ENCODE measurements around the gene TMCC1. TPM values are rescaled to one million over a fixed set of nuclear protein-coding genes. Genes with fewer than 3 reads are reported as not detected.

Gene TMCC1
- total and polyA plus RNA-seq, 10 of the 15 experiments (the other 5 are each of a cell fraction or from before 2014, with no cell fraction given): 2.3 to 21.1 (median 8.4) TPM

GRCh38 chr3:129831503-129831902 is 62.0 kb downstream of the TMCC1 start:
- FAIRE-seq (no peak), DNase-seq (ENCODE audit: low read depth, low spot score) (no peak), ATAC-seq (no peak)
- intact Hi-C loops (cut with micrococcal nuclease; ENCODE audit: unreplicated experiment): no loop called here
- H3K27ac ChIP-seq (ENCODE audit: control insufficient read depth, insufficient read depth): no peak overlapping the region
- no peak overlapping the region for H2AFZ ChIP-seq (ENCODE audit: control insufficient read depth, low read depth, low read length)
- no peak overlapping the region for H3K4me2 ChIP-seq (ENCODE audit: control insufficient read depth, insufficient read depth)
- H3K4me3 ChIP-seq: no peak overlapping the region
- H3K9ac ChIP-seq (ENCODE audit: control insufficient read depth, insufficient read depth, low read length): no peak overlapping the region
- no peaks in the 10 kb centered on the region for H3K27me3 ChIP-seq (replicated peaks in 1 of 2; ENCODE audit: control insufficient read depth in 2 of 2, insufficient read depth in 2 of 2, low read length in 1 of 2)
- RAD21 ChIA-PET (ENCODE audit: unreplicated experiment): interaction anchor here (1.6 kb wide), 1 partner anchor 341 kb away, joined by 9 read pairs; no protein-coding TSS in a partner anchor
- in situ Hi-C loops (cut with MboI): loop anchor here (5.0 kb wide), 1 partner anchor 339 kb away; no protein-coding TSS in a partner anchor
- BruUV-seq (replicated peaks): no TSS peak
- CTCF ChIA-PET: interaction anchor here (0.9 to 12.0 kb wide), 7 partner anchors 12 to 341 kb away, joined by 3 to 151 read pairs (median 8); no protein-coding TSS in a partner anchor
- TF ChIP-seq NR2F1 (conservative IDR thresholded peaks at IDR 0.05) (no peak), ZNF207 (IDR thresholded peaks at IDR 0.05; ENCODE audit: borderline replicate concordance) (no peak), ZBED1 (IDR thresholded peaks at IDR 0.05; ENCODE audit: borderline replicate concordance) (no peak)
- TF ChIP-seq, protein P1, sequence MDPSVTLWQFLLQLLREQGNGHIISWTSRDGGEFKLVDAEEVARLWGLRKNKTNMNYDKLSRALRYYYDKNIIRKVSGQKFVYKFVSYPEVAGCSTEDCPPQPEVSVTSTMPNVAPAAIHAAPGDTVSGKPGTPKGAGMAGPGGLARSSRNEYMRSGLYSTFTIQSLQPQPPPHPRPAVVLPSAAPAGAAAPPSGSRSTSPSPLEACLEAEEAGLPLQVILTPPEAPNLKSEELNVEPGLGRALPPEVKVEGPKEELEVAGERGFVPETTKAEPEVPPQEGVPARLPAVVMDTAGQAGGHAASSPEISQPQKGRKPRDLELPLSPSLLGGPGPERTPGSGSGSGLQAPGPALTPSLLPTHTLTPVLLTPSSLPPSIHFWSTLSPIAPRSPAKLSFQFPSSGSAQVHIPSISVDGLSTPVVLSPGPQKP (IDR thresholded peaks at IDR 0.05; ENCODE audit: low read depth, low read length): no peak
- SMC1A ChIA-PET (ENCODE audit: uncharacterized antibody, unreplicated experiment): interaction anchor here (0.7 to 9.7 kb wide), 7 partner anchors 61 to 376 kb away, joined by 3 to 83 read pairs (median 5); no protein-coding TSS in a partner anchor
- H3K9me3 ChIP-seq (replicated peaks; ENCODE audit: control insufficient read depth, insufficient read depth, low read length): no peaks in the 10 kb centered on the region
- POLR2A ChIA-PET: interaction anchor here (0.6 kb wide), 1 partner anchor 15 kb away, joined by 3 read pairs; no protein-coding TSS in a partner anchor
- 92% methylated on average over 1 of the region's 1 CpG for WGBS (ENCODE audit: insufficient coverage, insufficient replicate concordance, low lambda C conversion rate, missing lambda C conversion rate)
- 0 out of 2 replicates have a peak, but pooled peaks cover 8% of the 10 kb centered on the region for H3K4me1 ChIP-seq (ENCODE audit: control insufficient read depth, insufficient read depth, low read length)
- no peaks in the 10 kb centered on the region for H3K79me2 ChIP-seq (ENCODE audit: control insufficient read depth, insufficient read depth, low read length)
- no peaks in the 10 kb centered on the region for H3K36me3 ChIP-seq (ENCODE audit: control insufficient read depth in 2 of 2, insufficient read depth in 2 of 2, low read length in 1 of 2)
- H4K20me1 ChIP-seq (ENCODE audit: control insufficient read depth, insufficient read depth): no peaks in the 10 kb centered on the region

GRCh38 chr3:129829640-129830039 is 63.9 kb downstream of the TMCC1 start:
- intact Hi-C loops (cut with micrococcal nuclease; ENCODE audit: unreplicated experiment): loop anchor here (1.0 to 5.0 kb wide), 5 partner anchors 63 to 447 kb away; partner anchors contain the start of gene TMCC1
- H3K9ac ChIP-seq (ENCODE audit: control insufficient read depth, insufficient read depth, low read length): no peak overlapping the region
- H3K36me3 ChIP-seq (ENCODE audit: control insufficient read depth in 2 of 2, insufficient read depth in 2 of 2, low read length in 1 of 2): no peaks in the 10 kb centered on the region
- in situ Hi-C loops (cut with MboI): loop anchor here (5.0 kb wide), 1 partner anchor 337 kb away; no protein-coding TSS in a partner anchor
- H3K79me2 ChIP-seq (ENCODE audit: control insufficient read depth, insufficient read depth, low read length): no peaks in the 10 kb centered on the region
- ChIA-PET CTCF (interaction anchor here (1.0 to 12.0 kb wide), 15 partner anchors 8 to 446 kb away, joined by 3 to 151 read pairs (median 4); no protein-coding TSS in a partner anchor), RAD21 (ENCODE audit: unreplicated experiment) (interaction anchor here (0.7 to 1.6 kb wide), 8 partner anchors 58 to 446 kb away, joined by 3 to 11 read pairs (median 4); no protein-coding TSS in a partner anchor), SMC1A (ENCODE audit: uncharacterized antibody, unreplicated experiment) (interaction anchor here (0.7 to 9.7 kb wide), 7 partner anchors 13 to 447 kb away, joined by 3 to 83 read pairs (median 4); no protein-coding TSS in a partner anchor), POLR2A (no interaction called here)
- no peaks in the 10 kb centered on the region for H4K20me1 ChIP-seq (ENCODE audit: control insufficient read depth, insufficient read depth)
- TF ChIP-seq RAD21 (IDR thresholded peaks at IDR 0.05; ENCODE audit: insufficient read depth, low read depth, low read length): peak; percentile 85
- TF ChIP-seq SMC3 (IDR thresholded peaks at IDR 0.05; ENCODE audit: borderline replicate concordance, low read length): peak; percentile 59; the same call in 1 of the 2 replicates
- TF ChIP-seq, protein P1 (IDR thresholded peaks at IDR 0.05; ENCODE audit: low read depth, low read length): no peak
- TF ChIP-seq, protein P2, sequence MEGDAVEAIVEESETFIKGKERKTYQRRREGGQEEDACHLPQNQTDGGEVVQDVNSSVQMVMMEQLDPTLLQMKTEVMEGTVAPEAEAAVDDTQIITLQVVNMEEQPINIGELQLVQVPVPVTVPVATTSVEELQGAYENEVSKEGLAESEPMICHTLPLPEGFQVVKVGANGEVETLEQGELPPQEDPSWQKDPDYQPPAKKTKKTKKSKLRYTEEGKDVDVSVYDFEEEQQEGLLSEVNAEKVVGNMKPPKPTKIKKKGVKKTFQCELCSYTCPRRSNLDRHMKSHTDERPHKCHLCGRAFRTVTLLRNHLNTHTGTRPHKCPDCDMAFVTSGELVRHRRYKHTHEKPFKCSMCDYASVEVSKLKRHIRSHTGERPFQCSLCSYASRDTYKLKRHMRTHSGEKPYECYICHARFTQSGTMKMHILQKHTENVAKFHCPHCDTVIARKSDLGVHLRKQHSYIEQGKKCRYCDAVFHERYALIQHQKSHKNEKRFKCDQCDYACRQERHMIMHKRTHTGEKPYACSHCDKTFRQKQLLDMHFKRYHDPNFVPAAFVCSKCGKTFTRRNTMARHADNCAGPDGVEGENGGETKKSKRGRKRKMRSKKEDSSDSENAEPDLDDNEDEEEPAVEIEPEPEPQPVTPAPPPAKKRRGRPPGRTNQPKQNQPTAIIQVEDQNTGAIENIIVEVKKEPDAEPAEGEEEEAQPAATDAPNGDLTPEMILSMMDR (IDR thresholded peaks at IDR 0.05 in 2 of 3, conservative IDR thresholded peaks at IDR 0.05 in 1 of 3; ENCODE audit: control insufficient read depth in 2 of 3, extremely low read depth in 1 of 3, insufficient read depth in 1 of 3, low read depth in 3 of 3, low read length in 3 of 3): peak; percentile 40 to 77 (median 56); a peak in 5 of 6 replicates
- ATAC-seq (peak; percentile 68), FAIRE-seq (no peak), DNase-seq (ENCODE audit: low read depth, low spot score) (no peak)
- H3K4me1 ChIP-seq (ENCODE audit: control insufficient read depth, insufficient read depth, low read length): peaks cover 10% of the 10 kb centered on the region; the same call in 1 of the 2 replicates
- no peak overlapping the region for H3K4me2 ChIP-seq (ENCODE audit: control insufficient read depth, insufficient read depth)
- H3K4me3 ChIP-seq: no peak overlapping the region
- H3K27me3 ChIP-seq (replicated peaks in 1 of 2; ENCODE audit: control insufficient read depth in 2 of 2, insufficient read depth in 2 of 2, low read length in 1 of 2): no peaks in the 10 kb centered on the region
- no TSS peak for BruUV-seq (replicated peaks)
- H3K9me3 ChIP-seq (replicated peaks; ENCODE audit: control insufficient read depth, insufficient read depth, low read length): no peaks in the 10 kb centered on the region
- H3K27ac ChIP-seq (ENCODE audit: control insufficient read depth, insufficient read depth): no peak overlapping the region
- no peak overlapping the region for H2AFZ ChIP-seq (ENCODE audit: control insufficient read depth, low read depth, low read length)

Data from GM12878 (cell line).